Measurements from ENCODE around the gene C11orf21. TPM values are rescaled to one million over a fixed set of nuclear protein-coding genes. Genes with fewer than 3 reads are reported as not detected.
"Not testable (repeated sequence)": the region's sequence is repeated elsewhere in the genome, so short reads cannot be mapped to it uniquely, and the experiment has no call there.

C11orf21 gene
- total RNA-seq, 1 donor from 2014 or later, result not detected

DNA sequence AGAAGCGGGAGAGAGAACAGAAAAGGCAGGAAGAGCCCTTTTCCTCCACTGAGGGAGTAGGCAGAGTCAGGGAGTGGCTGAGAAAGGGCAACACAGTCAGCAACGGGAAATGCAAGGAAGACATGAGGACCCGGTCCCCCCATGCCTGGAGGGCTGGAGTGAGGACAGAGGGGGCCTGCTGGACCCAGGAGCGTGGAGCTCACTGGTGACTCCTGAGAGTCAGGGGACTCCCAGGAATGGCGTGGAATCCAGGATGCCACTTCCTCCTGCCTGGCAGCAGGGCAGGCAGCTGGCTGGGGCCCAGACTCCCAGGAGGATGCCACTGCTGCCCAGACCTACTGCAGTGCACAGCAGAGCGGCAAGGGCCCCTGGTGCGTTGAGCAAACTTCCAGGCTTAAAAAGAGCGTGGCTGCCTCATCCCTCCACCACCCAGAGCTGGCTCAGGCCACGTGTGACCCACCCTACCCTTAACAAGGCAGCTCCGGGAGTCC lies 11.3 kb downstream of the C11orf21 start:
- DNase-seq (ENCODE audit: low read depth) (no peak), FAIRE-seq (no peak)
- TF ChIP-seq, protein P1, sequence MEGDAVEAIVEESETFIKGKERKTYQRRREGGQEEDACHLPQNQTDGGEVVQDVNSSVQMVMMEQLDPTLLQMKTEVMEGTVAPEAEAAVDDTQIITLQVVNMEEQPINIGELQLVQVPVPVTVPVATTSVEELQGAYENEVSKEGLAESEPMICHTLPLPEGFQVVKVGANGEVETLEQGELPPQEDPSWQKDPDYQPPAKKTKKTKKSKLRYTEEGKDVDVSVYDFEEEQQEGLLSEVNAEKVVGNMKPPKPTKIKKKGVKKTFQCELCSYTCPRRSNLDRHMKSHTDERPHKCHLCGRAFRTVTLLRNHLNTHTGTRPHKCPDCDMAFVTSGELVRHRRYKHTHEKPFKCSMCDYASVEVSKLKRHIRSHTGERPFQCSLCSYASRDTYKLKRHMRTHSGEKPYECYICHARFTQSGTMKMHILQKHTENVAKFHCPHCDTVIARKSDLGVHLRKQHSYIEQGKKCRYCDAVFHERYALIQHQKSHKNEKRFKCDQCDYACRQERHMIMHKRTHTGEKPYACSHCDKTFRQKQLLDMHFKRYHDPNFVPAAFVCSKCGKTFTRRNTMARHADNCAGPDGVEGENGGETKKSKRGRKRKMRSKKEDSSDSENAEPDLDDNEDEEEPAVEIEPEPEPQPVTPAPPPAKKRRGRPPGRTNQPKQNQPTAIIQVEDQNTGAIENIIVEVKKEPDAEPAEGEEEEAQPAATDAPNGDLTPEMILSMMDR (IDR thresholded peaks at IDR 0.05; ENCODE audit: insufficient read depth, low read length, severe bottlenecking), result no peak
- no peak overlapping the region for H3K4me3 ChIP-seq (ENCODE audit: low read depth, low read length)
- H3K36me3 ChIP-seq (ENCODE audit: control insufficient read depth, insufficient read depth, low read length), result no peaks in the 10 kb centered on the region
- peaks cover 6% of the 10 kb centered on the region for H3K27me3 ChIP-seq (ENCODE audit: control insufficient read depth, insufficient read depth, low read length)

DNA sequence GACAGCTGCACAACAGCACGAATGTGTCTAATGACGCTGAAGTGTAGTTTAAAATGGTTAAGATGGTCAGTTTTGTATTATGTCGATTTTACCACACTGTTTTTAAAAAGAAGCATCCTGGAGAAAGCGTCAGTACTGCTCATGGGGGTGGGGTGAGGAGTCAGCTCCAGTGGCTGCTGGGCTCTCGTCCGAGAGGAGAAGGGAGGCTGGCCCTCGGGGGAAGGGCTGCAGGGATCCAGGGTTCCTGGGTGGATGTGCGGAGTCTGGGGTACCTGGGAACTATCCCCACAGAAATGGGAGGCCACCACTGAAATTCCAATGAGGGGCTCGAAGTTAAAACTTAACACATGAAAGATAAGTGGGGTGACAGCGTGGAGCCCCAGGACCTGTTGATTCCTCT lies 11.9 kb downstream of the C11orf21 start:
- FAIRE-seq (no peak), DNase-seq (ENCODE audit: low read depth) (no peak)
- H3K4me3 ChIP-seq (ENCODE audit: low read depth, low read length), result no peak overlapping the region
- H3K27me3 ChIP-seq (ENCODE audit: control insufficient read depth, insufficient read depth, low read length), result peaks cover 6% of the 10 kb centered on the region
- H3K36me3 ChIP-seq (ENCODE audit: control insufficient read depth, insufficient read depth, low read length), result no peaks in the 10 kb centered on the region
- TF ChIP-seq, protein P1 (IDR thresholded peaks at IDR 0.05; ENCODE audit: insufficient read depth, low read length, severe bottlenecking), result no peak

DNA sequence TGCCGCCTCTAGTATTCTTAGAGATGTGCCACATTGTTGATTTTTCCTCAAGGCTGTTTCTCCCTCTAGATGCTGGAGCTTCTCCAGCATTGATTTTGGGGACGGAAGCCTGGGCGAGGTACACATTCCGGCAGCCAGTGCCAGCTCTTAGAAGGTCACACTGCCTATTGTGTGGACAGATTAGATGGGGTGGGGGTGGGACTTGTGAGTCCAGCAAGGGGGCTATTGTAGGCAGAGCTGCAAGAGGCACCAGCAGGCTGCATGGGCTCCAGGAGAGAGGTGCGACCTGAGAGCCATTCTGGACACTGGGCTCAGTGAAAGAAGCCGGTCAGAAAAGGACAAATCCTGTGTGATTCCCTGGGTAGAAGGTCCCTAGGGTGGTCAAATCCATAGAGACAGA lies 12.4 kb downstream of the C11orf21 start:
- H3K4me3 ChIP-seq (ENCODE audit: low read depth, low read length), result no peak overlapping the region
- TF ChIP-seq, protein P1 (IDR thresholded peaks at IDR 0.05; ENCODE audit: insufficient read depth, low read length, severe bottlenecking), result no peak
- no peak for FAIRE-seq
- peaks cover 6% of the 10 kb centered on the region for H3K27me3 ChIP-seq (ENCODE audit: control insufficient read depth, insufficient read depth, low read length)
- no peaks in the 10 kb centered on the region for H3K36me3 ChIP-seq (ENCODE audit: control insufficient read depth, insufficient read depth, low read length)
- no peak for DNase-seq (ENCODE audit: low read depth)

DNA sequence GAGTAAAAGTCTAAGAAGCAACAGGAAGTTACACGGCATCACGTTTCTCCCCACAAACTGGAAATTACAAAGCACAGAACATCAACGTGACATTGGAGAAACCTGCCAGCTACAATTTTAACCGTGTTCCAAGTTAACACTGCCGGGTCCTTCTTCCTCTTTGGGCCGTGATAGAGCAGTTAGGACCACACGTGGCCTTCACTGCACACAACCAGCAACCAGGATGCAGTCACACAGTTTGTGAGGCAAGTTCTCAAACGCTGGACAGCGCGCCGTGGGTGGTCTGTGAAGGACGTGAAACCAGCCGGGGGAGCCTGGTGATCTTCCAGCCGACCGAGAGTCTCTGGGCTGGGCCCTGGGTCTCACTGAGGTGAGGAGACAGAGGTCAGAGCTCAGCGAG lies 14.6 kb downstream of the C11orf21 start:
- Histone ChIP-seq H3K4me3 (ENCODE audit: low read depth, low read length) (no peak overlapping the region), H3K27me3 (ENCODE audit: control insufficient read depth, insufficient read depth, low read length) (peaks cover 6% of the 10 kb centered on the region), H3K36me3 (ENCODE audit: control insufficient read depth, insufficient read depth, low read length) (no peaks in the 10 kb centered on the region)
- no peak for FAIRE-seq
- TF ChIP-seq, protein P1 (IDR thresholded peaks at IDR 0.05; ENCODE audit: insufficient read depth, low read length, severe bottlenecking), result no peak
- no peak for DNase-seq (ENCODE audit: low read depth)

DNA sequence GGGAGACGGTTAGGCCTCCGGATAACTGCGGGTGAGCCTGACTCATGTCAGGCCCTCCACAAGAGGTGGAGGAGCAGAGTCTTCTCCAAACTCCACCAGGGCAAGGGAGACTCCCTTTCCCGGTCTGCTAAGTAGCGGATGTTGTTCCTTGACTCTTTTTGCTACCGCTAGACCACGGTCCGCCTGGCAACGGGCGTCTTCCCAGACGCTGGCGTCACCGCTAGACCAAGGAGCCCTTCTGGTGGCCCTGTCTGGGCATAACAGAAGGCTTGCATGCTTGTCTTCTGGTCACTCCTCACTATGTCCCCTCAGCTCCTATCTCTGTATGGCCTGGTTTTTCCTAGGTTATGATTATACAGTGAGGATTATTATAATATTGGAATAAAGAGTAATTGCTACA lies 15.4 kb downstream of the C11orf21 start:
- not testable (repeated sequence) for DNase-seq (ENCODE audit: low read depth); FAIRE-seq; H3K27me3 ChIP-seq (ENCODE audit: control insufficient read depth, insufficient read depth, low read length); H3K36me3 ChIP-seq (ENCODE audit: control insufficient read depth, insufficient read depth, low read length); H3K4me3 ChIP-seq (ENCODE audit: low read depth, low read length)

DNA sequence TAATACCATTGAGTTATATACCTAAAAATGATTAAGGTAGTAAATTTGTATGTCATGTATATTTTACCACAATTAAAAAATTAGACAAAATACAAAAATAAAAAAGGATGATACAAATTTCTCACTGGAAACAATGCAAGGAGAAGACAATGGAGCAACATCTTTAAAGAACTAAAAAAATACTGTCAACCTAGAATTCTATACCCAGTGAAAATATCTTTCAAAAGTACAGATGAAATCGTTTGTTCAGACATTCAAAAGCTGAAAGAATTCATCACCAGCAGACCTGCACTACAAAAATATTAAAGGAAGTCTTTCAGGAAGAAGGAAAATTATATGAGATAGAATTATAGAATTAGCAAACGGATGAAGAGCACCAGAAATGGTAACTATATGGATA lies 21.5 kb downstream of the C11orf21 start:
- Histone ChIP-seq H3K4me3 (ENCODE audit: low read depth, low read length) (no peak overlapping the region), H3K27me3 (ENCODE audit: control insufficient read depth, insufficient read depth, low read length) (peaks cover 5% of the 10 kb centered on the region), H3K36me3 (ENCODE audit: control insufficient read depth, insufficient read depth, low read length) (no peaks in the 10 kb centered on the region)
- DNase-seq (ENCODE audit: low read depth) (no peak), FAIRE-seq (no peak)
- TF ChIP-seq, protein P1 (IDR thresholded peaks at IDR 0.05; ENCODE audit: insufficient read depth, low read length, severe bottlenecking), result no peak
